Measurements from ENCODE around the gene ANKRD22. TPM values are rescaled to one million over a fixed set of nuclear protein-coding genes. Genes with fewer than 3 reads are reported as not detected.

Gene ANKRD22
- polyA plus RNA-seq, 1 donor (not counting 4 experiments of a cell fraction or from before 2014, with no cell fraction given): 4.4 TPM

GRCh38 chr10:88893611-88894010 lies 42.0 kb upstream of the ANKRD22 start:
- no peaks in the 10 kb centered on the region for H3K9me1 ChIP-seq (ENCODE audit: control insufficient read depth, extremely low read depth, insufficient read depth, low read length)
- H2AFZ ChIP-seq (ENCODE audit: control insufficient read depth, low read length): no peak overlapping the region
- no peak overlapping the region for H3K4me2 ChIP-seq (ENCODE audit: control insufficient read depth, extremely low read depth, insufficient read depth, low read depth, low read length)
- no peak overlapping the region for H3K9ac ChIP-seq (ENCODE audit: control insufficient read depth, extremely low read depth, insufficient read depth, low read length)
- no peaks in the 10 kb centered on the region for H3K9me3 ChIP-seq (ENCODE audit: control insufficient read depth, low read depth, low read length)
- no peak for DNase-seq (ENCODE audit: low read depth, low spot score)
- no peaks in the 10 kb centered on the region for H3K27me3 ChIP-seq (ENCODE audit: control insufficient read depth, extremely low read depth, insufficient read depth, low read length)
- H3K4me3 ChIP-seq (ENCODE audit: control insufficient read depth in 2 of 3, extremely low read depth in 1 of 3, insufficient read depth in 2 of 3, low read depth in 1 of 3, low read length in 3 of 3): no peak overlapping the region
- H3K36me3 ChIP-seq (ENCODE audit: control insufficient read depth in 2 of 2, extremely low read depth in 1 of 2, insufficient read depth in 2 of 2, low read length in 2 of 2): no peaks in the 10 kb centered on the region
- dilution Hi-C loops (cut with MboI; ENCODE audit: extremely low pct_ligation_motif_present, low sequenced_read_pairs): no loop called here
- H3K4me1 ChIP-seq (ENCODE audit: control insufficient read depth, extremely low read depth, insufficient read depth, low read length): peaks cover 8% of the 10 kb centered on the region
- no peak overlapping the region for H3K27ac ChIP-seq (ENCODE audit: control insufficient read depth, insufficient read depth, low read length)
- H4K20me1 ChIP-seq (ENCODE audit: control insufficient read depth, extremely low read depth, insufficient read depth, low read length): no peaks in the 10 kb centered on the region
- H3K79me2 ChIP-seq (ENCODE audit: control insufficient read depth, insufficient read depth, low read length): no peaks in the 10 kb centered on the region
- no peak for FAIRE-seq
- TF ChIP-seq, protein P1, sequence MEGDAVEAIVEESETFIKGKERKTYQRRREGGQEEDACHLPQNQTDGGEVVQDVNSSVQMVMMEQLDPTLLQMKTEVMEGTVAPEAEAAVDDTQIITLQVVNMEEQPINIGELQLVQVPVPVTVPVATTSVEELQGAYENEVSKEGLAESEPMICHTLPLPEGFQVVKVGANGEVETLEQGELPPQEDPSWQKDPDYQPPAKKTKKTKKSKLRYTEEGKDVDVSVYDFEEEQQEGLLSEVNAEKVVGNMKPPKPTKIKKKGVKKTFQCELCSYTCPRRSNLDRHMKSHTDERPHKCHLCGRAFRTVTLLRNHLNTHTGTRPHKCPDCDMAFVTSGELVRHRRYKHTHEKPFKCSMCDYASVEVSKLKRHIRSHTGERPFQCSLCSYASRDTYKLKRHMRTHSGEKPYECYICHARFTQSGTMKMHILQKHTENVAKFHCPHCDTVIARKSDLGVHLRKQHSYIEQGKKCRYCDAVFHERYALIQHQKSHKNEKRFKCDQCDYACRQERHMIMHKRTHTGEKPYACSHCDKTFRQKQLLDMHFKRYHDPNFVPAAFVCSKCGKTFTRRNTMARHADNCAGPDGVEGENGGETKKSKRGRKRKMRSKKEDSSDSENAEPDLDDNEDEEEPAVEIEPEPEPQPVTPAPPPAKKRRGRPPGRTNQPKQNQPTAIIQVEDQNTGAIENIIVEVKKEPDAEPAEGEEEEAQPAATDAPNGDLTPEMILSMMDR (optimal IDR thresholded peaks at IDR 0.05 in 1 of 3, IDR thresholded peaks at IDR 0.05 in 1 of 3, conservative IDR thresholded peaks at IDR 0.05 in 1 of 3; ENCODE audit: extremely low read depth in 1 of 3, insufficient read depth in 2 of 3, low read length in 3 of 3): no peak
- no peak for TF ChIP-seq EZH2 (IDR thresholded peaks at IDR 0.05; ENCODE audit: low read length)

GRCh38 chr10:88892222-88892967 lies 40.8 kb upstream of the ANKRD22 start:
- H3K4me1 ChIP-seq (ENCODE audit: control insufficient read depth, extremely low read depth, insufficient read depth, low read length): peaks cover 8% of the 10 kb centered on the region
- no peaks in the 10 kb centered on the region for H3K27me3 ChIP-seq (ENCODE audit: control insufficient read depth, extremely low read depth, insufficient read depth, low read length)
- H3K4me3 ChIP-seq (ENCODE audit: control insufficient read depth in 2 of 3, extremely low read depth in 1 of 3, insufficient read depth in 2 of 3, low read depth in 1 of 3, low read length in 3 of 3): no peak overlapping the region
- no peak overlapping the region for H3K27ac ChIP-seq (ENCODE audit: control insufficient read depth, insufficient read depth, low read length)
- H3K79me2 ChIP-seq (ENCODE audit: control insufficient read depth, insufficient read depth, low read length): peaks cover 3% of the 10 kb centered on the region
- no peak for TF ChIP-seq EZH2 (IDR thresholded peaks at IDR 0.05; ENCODE audit: low read length)
- TF ChIP-seq, protein P1 (optimal IDR thresholded peaks at IDR 0.05 in 1 of 3, IDR thresholded peaks at IDR 0.05 in 1 of 3, conservative IDR thresholded peaks at IDR 0.05 in 1 of 3; ENCODE audit: extremely low read depth in 1 of 3, insufficient read depth in 2 of 3, low read length in 3 of 3): no peak
- H3K36me3 ChIP-seq (ENCODE audit: control insufficient read depth in 2 of 2, extremely low read depth in 1 of 2, insufficient read depth in 2 of 2, low read length in 2 of 2): no peaks in the 10 kb centered on the region
- H2AFZ ChIP-seq (ENCODE audit: control insufficient read depth, low read length): no peak overlapping the region
- no peaks in the 10 kb centered on the region for H3K9me3 ChIP-seq (ENCODE audit: control insufficient read depth, low read depth, low read length)
- H3K9ac ChIP-seq (ENCODE audit: control insufficient read depth, extremely low read depth, insufficient read depth, low read length): no peak overlapping the region
- dilution Hi-C loops (cut with MboI; ENCODE audit: extremely low pct_ligation_motif_present, low sequenced_read_pairs): no loop called here
- H3K9me1 ChIP-seq (ENCODE audit: control insufficient read depth, extremely low read depth, insufficient read depth, low read length): no peaks in the 10 kb centered on the region
- no peaks in the 10 kb centered on the region for H4K20me1 ChIP-seq (ENCODE audit: control insufficient read depth, extremely low read depth, insufficient read depth, low read length)
- H3K4me2 ChIP-seq (ENCODE audit: control insufficient read depth, extremely low read depth, insufficient read depth, low read depth, low read length): no peak overlapping the region
- peak; percentile 23 for FAIRE-seq
- DNase-seq (ENCODE audit: low read depth, low spot score): no peak

Data from keratinocyte (primary cell).